GM19193 (cell line): Measurements from ENCODE around the gene ORC3.

ENCODE experiments used
- POLR2A ChIP-seq: IDR thresholded peaks from 4 replicates; pipeline ENCODE4 v1.6.1; 2011; ENCODE audit not compliant: insufficient read depth, insufficient read length; ENCODE audit errors: extremely low read depth

Gene ORC3

DNA sequence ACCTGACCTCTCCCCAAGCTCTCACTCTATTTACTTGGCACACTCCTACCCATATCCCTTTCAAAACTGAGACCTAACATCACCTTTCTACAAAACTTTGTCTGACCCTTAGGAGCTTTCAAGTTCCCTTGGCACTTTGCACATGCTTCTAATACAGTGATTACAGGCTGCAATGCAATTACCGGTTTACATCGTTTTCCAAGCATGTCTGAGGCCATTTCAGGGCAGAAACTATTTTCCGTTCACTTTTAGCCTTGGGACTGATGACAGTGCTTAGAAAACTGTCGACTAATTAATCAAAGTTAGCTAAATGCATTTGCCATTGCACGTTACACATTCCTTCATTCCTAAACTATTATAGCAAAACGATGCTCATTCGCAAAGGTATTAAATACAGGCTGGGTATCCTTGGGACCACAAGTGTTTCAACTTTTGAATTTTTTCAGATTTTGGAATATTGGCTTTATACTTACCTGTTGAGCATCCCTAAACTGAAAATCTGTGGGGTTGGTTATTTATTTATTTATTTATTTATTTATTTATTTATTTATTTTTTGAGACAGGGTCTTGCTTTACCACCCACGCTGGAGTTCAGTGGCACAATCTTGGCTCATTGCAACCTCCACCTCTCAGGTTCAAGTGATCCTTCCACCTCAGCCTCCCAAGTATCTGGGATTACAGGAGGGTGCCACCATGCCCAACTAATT lies 3.4 kb upstream of the ORC3 start:
- TF ChIP-seq POLR2A, result no peak

- no peak for TF ChIP-seq POLR2A
Measured at GRCh38 chr6:87588756-87589407, 1.1 kb upstream of the ORC3 start.

DNA sequence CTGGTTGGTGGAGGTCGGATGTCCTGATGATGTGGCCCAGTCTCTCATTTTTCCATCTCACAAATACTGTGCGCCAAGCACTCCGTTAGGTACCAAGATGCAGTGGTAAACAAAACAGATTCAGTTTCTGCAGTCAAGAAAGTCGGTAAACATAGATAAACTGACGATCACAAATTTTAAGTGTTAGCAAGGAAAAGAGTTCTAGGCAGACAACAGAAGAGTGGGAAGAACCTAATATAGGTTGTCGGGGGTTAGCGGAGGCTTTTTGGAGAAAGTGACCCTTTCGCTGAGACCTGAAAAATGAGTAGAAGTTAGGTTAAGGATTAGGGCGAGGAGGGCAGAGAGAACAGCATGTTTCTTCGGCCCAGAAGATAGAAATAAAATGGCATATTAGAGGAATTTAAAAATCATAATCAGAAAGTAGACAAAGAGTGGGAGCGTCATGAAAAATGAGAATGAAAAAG lies 514 bp downstream of the ORC3 start:
- no peak for TF ChIP-seq POLR2A

DNA sequence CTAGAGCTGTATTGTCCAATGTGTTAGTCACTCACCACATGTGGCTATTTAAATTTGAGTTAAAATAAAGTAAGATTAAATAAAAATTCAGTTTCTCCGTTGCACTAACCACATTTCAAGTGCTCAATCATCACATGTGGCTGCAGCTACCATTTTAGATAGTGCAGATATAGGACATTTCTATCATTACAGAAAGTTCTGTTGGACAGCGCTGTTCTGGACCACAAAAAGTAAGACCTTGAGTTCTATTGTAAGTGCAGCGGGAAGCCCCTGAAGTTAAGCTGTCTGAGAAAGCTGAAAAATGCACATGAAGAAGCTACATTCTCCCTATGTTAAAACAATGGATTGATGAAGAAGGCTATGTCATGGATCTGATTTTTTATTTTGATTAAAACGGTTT lies 1.1 kb downstream of the ORC3 start:
- no peak for TF ChIP-seq POLR2A

GRCh38 chr6:87600576-87600975 lies 10.6 kb downstream of the ORC3 start:
- no peak for TF ChIP-seq POLR2A

GRCh38 chr6:87606199-87606598 lies 16.3 kb downstream of the ORC3 start:
- no peak for TF ChIP-seq POLR2A

DNA sequence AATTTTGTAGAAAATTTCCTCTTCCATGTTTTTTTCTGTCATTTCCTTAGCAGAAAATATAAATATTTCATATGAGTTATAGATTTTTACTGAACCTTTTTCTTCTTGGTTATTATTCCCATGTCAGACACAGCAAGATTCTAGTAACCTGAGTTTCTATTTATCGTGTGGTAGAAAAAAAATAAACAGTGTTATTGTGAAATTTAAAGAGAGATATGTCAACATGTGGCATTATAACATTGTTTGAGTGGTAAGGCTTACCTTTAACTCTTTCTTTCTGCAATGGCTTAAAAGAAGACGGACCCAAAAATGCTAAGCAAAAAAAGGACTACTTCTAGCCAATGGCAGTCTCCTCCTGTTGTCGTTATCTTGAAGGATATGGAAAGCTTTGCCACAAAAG lies 18.9 kb downstream of the ORC3 start:
- TF ChIP-seq POLR2A, result no peak

- TF ChIP-seq POLR2A, result no peak
Measured at GRCh38 chr6:87617405-87617804, 27.5 kb downstream of the ORC3 start.

DNA sequence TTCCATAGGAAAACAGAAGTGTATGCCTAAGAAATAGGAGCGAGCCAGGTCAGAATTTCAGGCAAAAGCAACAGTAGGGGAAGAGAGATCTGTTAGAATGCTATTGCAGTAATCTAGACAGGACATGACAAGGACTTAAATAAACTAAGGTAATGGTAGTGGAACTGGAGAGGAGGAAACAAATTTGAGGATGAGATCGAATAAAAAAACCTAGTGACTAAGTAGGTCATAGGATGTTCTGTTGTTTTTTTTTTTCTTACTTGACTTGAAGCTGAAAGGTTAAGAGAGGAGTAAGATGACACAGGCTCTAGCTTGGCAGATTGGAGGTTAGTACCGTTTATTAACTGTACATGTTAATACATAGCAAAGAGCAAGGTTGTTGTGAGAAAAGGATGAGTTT lies 28.6 kb downstream of the ORC3 start:
- no peak for TF ChIP-seq POLR2A

DNA sequence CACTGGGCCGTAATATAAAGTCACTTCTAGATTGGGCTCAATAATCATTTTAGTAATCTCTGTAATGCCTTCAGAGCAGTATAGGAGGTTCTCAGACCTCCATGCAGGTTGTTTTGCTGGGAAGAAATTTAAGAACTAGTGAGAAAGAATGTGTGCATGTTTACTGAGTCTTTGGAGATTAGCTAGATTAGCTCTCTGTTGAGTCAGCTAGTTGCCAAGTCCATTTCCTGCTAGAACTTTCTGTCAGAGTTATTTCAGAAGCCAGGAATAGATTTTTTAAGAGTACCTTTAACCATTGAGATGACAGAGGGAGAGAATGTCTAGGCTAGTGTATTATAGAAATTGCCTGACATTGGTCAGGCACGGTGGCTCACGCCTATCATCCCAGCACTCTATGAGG lies 33.3 kb downstream of the ORC3 start:
- TF ChIP-seq POLR2A, result no peak

DNA sequence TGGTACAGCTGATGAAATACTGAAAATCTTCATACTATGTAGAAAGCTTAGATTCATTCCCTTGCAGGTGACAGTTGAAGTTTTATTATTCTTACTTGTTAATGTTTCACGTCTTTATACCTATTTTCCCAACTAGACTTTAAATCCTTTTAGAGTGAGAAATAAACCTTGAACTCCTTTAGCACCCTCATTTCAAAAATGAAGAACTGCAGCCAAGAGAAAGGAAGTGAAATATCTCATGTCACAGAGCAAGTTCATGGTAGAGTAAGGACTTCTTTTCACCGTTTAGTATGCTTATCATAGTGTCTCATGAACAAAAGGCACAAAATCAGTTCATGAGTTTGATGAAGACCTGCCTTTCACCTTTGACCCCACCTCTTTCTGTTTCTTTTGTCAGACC lies 38.5 kb downstream of the ORC3 start:
- no peak for TF ChIP-seq POLR2A

DNA sequence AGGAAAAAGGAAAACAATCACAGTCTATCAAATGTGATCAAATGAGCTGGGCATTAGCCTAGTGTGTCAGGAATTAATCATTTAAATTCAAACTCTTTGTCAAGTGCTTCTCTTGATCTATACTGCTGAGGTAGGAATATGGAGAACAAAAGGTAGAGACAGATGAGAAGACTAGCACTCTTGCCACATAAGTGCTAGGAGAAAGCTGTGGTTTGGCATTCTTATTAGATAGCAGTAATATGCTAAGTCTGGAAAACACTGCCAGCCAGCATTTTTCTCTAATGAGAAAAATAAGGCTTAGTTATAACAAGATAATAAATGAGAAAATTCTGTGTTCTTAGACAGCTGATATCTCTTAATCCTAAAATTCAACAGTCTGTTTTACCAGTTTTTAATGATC lies 38.9 kb downstream of the ORC3 start:
- TF ChIP-seq POLR2A, result no peak

DNA sequence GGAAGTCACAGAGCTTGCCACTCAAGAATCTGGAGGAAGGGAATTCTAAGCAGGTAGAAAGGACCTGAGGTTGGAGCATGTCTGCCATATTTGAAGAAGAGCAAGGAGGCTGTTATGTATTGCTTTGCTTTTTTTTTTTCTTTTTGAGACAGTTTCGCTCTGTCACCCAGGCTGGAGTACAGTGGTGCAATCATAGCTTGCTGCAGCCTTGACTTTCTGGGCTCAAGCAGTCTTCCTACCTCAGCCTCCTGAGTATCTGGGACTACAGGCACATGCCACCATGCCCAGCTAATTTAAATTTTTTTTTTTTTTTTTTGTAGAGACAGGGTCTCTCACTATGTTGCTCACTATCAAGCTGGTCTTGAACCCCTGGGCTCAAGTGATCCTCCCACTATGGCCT lies 40.8 kb downstream of the ORC3 start:
- no peak for TF ChIP-seq POLR2A

- TF ChIP-seq POLR2A, result no peak
Measured at GRCh38 chr6:87633851-87634250, 43.9 kb downstream of the ORC3 start.

- no peak for TF ChIP-seq POLR2A
Measured at GRCh38 chr6:87636315-87636714, 46.4 kb downstream of the ORC3 start.

DNA sequence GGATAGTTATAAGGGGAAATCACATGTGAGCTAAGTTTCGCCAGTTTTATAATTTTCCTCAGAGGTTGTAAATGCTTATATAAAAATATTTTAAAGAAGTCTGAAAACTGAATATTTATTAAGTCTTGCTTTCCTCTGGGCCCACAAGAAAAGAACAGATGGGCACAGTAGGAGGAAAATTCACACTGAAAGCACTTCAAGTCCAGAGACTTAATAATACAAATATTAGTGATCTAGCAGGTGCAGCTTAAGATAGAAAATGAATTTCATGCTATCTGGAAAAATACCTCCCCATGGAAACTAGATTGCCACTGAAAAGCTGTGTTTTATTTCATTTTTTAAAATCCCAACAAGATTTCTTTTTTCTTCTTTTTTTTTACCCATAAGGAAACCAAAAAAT lies 47.2 kb downstream of the ORC3 start:
- TF ChIP-seq POLR2A, result no peak
